Measurements from ENCODE around the gene TULP3.

- TF ChIP-seq ZNF174 (tag by site-specific recombination; IDR thresholded peaks at IDR 0.05) = no peak
- TF ChIP-seq, protein P1, sequence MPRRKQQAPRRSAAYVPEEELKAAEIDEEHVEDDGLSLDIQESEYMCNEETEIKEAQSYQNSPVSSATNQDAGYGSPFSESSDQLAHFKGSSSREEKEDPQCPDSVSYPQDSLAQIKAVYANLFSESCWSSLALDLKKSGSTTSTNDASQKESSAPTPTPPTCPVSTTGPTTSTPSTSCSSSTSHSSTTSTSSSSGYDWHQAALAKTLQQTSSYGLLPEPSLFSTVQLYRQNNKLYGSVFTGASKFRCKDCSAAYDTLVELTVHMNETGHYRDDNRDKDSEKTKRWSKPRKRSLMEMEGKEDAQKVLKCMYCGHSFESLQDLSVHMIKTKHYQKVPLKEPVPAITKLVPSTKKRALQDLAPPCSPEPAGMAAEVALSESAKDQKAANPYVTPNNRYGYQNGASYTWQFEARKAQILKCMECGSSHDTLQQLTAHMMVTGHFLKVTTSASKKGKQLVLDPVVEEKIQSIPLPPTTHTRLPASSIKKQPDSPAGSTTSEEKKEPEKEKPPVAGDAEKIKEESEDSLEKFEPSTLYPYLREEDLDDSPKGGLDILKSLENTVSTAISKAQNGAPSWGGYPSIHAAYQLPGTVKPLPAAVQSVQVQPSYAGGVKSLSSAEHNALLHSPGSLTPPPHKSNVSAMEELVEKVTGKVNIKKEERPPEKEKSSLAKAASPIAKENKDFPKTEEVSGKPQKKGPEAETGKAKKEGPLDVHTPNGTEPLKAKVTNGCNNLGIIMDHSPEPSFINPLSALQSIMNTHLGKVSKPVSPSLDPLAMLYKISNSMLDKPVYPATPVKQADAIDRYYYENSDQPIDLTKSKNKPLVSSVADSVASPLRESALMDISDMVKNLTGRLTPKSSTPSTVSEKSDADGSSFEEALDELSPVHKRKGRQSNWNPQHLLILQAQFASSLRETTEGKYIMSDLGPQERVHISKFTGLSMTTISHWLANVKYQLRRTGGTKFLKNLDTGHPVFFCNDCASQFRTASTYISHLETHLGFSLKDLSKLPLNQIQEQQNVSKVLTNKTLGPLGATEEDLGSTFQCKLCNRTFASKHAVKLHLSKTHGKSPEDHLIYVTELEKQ (tag by site-specific recombination; IDR thresholded peaks at IDR 0.05; ENCODE audit: borderline replicate concordance) = no peak
- TF ChIP-seq, protein P2, sequence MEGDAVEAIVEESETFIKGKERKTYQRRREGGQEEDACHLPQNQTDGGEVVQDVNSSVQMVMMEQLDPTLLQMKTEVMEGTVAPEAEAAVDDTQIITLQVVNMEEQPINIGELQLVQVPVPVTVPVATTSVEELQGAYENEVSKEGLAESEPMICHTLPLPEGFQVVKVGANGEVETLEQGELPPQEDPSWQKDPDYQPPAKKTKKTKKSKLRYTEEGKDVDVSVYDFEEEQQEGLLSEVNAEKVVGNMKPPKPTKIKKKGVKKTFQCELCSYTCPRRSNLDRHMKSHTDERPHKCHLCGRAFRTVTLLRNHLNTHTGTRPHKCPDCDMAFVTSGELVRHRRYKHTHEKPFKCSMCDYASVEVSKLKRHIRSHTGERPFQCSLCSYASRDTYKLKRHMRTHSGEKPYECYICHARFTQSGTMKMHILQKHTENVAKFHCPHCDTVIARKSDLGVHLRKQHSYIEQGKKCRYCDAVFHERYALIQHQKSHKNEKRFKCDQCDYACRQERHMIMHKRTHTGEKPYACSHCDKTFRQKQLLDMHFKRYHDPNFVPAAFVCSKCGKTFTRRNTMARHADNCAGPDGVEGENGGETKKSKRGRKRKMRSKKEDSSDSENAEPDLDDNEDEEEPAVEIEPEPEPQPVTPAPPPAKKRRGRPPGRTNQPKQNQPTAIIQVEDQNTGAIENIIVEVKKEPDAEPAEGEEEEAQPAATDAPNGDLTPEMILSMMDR (tag by site-specific recombination; IDR thresholded peaks at IDR 0.05) = no peak
Measured at GRCh38 chr12:2844786-2845185, 45.9 kb upstream of the TULP3 start.
